ENCODE data around the gene SKAP2.
A peak's percentile ranks its signal among the peaks of the same experiment; 100 is the strongest.

GRCh38 chr7:26705567-26705966 is 158.8 kb downstream of the SKAP2 start:
- TF ChIP-seq, protein P1, sequence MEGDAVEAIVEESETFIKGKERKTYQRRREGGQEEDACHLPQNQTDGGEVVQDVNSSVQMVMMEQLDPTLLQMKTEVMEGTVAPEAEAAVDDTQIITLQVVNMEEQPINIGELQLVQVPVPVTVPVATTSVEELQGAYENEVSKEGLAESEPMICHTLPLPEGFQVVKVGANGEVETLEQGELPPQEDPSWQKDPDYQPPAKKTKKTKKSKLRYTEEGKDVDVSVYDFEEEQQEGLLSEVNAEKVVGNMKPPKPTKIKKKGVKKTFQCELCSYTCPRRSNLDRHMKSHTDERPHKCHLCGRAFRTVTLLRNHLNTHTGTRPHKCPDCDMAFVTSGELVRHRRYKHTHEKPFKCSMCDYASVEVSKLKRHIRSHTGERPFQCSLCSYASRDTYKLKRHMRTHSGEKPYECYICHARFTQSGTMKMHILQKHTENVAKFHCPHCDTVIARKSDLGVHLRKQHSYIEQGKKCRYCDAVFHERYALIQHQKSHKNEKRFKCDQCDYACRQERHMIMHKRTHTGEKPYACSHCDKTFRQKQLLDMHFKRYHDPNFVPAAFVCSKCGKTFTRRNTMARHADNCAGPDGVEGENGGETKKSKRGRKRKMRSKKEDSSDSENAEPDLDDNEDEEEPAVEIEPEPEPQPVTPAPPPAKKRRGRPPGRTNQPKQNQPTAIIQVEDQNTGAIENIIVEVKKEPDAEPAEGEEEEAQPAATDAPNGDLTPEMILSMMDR (IDR thresholded peaks at IDR 0.05; ENCODE audit: extremely low read depth in 1 of 2, insufficient read depth in 1 of 2, low read depth in 1 of 2, low read length in 2 of 2) = no peak
- no peak for TF ChIP-seq EZH2 (IDR thresholded peaks at IDR 0.05; ENCODE audit: borderline replicate concordance, low read depth, low read length, severe bottlenecking)
- peak; percentile 23 for TF ChIP-seq POLR2A (IDR thresholded peaks at IDR 0.05; ENCODE audit: low read depth, low read length)
- peak; percentile 82 for TF ChIP-seq FOS (IDR thresholded peaks at IDR 0.05; ENCODE audit: borderline replicate concordance, insufficient read depth, low read length)
- peak; percentile 61 for TF ChIP-seq POLR2AphosphoS5 (IDR thresholded peaks at IDR 0.05; ENCODE audit: insufficient read depth, low read depth, low read length)
- TF ChIP-seq GATA2 (IDR thresholded peaks at IDR 0.05; ENCODE audit: insufficient read depth, insufficient read length, low read depth, low read length) = peak; percentile 43
